Subcutaneous adipose tissue (tissue), 4 donors: ENCODE measurements around the gene ADGRG3. TPM values are rescaled to one million over a fixed set of nuclear protein-coding genes. Genes with fewer than 3 reads are reported as not detected.

Source experiments
- total RNA-seq, 4 donors: library from RNA; depleted of rRNA; stranded (reverse); fragments of >200 nt; gene quantifications; one replicate each; pipeline ENCODE4 v1.1.0, GENCODE V29; 2016
- TF ChIP-seq, protein P1 (sequence below): fragments of 450-650 bp; IDR thresholded peaks from one replicate; pipeline ENCODE4 v1.5.1; 2016; ENCODE audit warnings: low read depth, mild to moderate bottlenecking, control low read depth, antibody characterized with exemption, moderate library complexity

ADGRG3 gene
- total RNA-seq, 4 donors from 2014 or later = 0.44 to 4.0 (median 2.1) TPM; not detected in 1

- TF ChIP-seq, protein P1, sequence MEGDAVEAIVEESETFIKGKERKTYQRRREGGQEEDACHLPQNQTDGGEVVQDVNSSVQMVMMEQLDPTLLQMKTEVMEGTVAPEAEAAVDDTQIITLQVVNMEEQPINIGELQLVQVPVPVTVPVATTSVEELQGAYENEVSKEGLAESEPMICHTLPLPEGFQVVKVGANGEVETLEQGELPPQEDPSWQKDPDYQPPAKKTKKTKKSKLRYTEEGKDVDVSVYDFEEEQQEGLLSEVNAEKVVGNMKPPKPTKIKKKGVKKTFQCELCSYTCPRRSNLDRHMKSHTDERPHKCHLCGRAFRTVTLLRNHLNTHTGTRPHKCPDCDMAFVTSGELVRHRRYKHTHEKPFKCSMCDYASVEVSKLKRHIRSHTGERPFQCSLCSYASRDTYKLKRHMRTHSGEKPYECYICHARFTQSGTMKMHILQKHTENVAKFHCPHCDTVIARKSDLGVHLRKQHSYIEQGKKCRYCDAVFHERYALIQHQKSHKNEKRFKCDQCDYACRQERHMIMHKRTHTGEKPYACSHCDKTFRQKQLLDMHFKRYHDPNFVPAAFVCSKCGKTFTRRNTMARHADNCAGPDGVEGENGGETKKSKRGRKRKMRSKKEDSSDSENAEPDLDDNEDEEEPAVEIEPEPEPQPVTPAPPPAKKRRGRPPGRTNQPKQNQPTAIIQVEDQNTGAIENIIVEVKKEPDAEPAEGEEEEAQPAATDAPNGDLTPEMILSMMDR = no peak
Measured at GRCh38 chr16:57693550-57693949, 25.4 kb downstream of the ADGRG3 start.

- TF ChIP-seq, protein P1 = no peak
Measured at GRCh38 chr16:57694231-57694724, 26.2 kb downstream of the ADGRG3 start.

DNA sequence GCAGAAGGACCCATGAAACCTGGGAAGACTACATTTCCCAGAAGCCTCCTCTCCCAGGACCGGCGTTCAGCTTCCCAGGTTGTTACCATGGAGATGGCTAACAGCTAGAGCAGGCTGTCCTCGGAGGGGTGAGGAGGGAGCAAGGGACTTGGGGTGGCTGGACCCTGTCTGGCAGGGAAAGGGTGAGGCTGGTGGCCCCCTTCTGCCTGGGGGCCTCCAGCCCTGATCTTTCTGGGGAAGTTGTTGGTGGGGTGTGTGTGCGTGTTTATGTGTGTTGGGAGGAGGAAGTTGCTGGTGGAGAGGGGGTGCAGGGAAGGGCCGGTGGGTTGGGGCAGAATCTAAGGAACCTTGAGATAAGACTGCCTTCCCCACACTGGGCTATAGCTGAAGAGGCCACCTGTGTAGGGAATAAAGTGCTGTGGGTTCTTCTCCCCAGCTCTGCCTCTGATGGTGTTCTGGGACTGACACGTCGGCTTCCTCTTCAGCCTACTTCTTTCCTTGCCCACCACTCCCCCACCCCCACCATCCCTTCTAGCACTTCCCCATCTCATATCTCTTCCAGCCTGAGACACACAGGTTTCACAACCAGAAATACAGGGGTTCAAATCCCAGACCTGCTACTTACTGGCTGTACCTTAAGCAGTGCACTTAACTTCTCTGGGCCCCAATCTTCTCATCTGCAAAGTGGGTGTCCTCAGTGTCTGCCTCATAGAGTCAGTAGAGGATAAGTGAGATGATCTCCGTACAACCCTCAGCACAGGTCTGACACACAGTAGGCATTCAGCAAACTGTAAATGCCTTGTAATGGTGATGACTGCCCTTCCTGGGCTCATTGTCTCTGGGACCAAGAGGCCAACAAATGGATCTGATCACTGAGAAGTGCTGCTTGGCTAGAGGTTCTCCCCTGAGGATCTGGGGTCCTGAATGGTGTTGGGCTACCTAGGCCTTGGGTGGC lies 26.9 kb downstream of the ADGRG3 start, which contains the start of gene DRC7:
Gene DRC7 (plus strand): TSS at position 82 of the 955 bp plus-strand sequence. CDS start 3,144 bp downstream, outside the sequence.
- TF ChIP-seq, protein P1 = no peak

DNA sequence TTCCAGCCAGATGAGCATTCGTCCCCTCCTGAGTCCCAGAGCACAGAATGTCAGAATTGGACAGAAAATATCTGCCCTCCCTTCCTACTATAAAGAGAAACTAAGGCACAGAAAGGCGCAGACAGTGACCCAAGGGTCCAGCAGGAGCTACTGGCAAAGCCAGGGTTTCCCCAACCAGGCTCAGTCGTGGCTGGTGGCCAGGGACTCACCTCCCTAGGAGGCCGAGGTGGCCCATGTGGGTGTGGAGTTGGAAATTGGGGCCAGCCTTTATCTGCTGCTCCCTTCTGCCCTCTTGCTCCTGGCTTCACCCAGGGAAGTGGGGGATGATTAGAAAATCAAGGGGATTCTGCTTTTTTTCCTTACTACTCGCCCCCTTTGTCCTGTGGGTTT lies 27.6 kb downstream of the ADGRG3 start:
- TF ChIP-seq, protein P1 = no peak

DNA sequence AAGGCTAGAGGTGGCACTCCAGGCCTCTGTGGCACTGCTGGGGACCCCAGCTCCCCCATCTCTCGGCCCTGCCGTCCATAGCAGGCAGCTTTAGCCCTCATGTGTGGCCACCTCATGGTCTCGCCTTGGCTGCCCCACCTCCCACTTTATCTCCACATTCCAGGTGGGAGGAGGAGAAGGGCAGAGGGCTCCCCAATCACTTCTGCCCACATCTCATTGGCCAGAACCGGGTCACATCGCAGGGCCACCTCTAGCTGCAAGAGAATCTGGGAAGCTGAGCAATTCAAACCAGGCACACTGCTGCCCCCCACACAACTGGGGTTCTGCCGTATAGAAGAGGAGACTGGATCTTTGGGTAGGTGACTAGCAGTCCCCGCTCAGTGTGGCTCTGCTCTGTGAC lies 28.1 kb downstream of the ADGRG3 start:
- TF ChIP-seq, protein P1 = no peak

- TF ChIP-seq, protein P1 = no peak
Measured at GRCh38 chr16:57697896-57698537, 29.9 kb downstream of the ADGRG3 start.

GRCh38 chr16:57698812-57699405 lies 30.8 kb downstream of the ADGRG3 start:
- TF ChIP-seq, protein P1 = no peak
